ENCODE data around the gene LSM6.

DNA sequence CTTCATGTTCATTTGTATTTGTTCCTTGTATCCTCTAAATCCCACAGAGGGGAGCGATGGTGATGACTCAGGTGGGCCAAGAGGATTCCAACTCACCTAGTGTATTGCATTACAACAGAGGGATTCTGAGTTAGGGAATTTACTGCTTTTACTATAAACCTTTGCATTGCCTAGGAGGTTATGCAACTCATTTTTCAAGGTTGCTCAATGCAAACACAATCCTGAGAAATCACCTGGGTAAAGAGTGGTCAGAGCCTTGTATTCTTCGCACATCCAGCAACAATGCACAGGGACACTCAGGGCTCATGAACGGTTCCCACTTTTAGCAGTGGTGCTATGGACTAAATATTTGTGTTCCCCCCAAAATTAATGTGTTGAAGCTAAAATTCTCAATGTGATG lies 28.6 kb upstream of the LSM6 start:
- TF ChIP-seq, protein P1, sequence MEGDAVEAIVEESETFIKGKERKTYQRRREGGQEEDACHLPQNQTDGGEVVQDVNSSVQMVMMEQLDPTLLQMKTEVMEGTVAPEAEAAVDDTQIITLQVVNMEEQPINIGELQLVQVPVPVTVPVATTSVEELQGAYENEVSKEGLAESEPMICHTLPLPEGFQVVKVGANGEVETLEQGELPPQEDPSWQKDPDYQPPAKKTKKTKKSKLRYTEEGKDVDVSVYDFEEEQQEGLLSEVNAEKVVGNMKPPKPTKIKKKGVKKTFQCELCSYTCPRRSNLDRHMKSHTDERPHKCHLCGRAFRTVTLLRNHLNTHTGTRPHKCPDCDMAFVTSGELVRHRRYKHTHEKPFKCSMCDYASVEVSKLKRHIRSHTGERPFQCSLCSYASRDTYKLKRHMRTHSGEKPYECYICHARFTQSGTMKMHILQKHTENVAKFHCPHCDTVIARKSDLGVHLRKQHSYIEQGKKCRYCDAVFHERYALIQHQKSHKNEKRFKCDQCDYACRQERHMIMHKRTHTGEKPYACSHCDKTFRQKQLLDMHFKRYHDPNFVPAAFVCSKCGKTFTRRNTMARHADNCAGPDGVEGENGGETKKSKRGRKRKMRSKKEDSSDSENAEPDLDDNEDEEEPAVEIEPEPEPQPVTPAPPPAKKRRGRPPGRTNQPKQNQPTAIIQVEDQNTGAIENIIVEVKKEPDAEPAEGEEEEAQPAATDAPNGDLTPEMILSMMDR (IDR thresholded peaks at IDR 0.05): no peak
- TF ChIP-seq POLR2A (IDR thresholded peaks at IDR 0.05): no peak

All from heart left ventricle (tissue), 13 donors.